Measurements from ENCODE around the gene SCAF8.

DNA sequence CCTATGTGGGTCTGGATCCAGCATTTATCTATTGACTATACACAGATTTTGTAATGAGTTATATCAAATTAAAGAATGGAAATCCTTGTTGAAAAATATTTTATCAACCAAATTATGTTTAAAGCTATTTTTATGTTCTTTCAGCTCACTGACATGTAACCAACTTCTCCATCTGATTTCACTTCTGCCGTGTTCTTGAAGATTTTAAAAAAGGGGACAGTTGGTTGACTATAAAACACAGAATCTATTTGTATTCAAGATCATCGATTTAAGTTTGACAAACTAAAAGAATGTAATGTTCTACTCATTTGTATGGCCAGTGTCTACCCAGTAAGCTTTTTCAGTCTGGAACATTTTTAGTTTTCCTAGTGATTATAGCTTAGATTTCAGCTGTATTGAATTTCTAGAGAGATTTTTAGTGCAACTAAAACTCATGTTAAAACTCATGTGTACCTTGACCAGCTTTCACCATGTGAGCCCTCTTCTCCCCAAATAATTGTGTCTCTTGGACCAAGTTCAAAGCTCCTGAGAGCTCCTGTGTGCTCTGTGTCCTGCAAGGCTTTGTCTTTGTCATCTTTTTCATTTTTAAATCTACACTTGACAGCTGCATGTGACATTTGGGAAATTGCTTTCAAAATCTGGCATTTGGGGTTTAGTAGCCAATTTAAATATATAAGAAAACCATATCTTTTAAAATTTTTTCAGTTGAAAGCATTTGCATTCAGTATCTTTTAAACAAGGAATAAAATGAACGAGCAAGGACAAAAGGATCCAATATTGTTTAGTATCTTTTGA, 143.5 kb downstream of the SCAF8 start:
- TF ChIP-seq POLR2A (IDR thresholded peaks at IDR 0.05; ENCODE audit: low read depth, low read length) (no peak), TAF1 (IDR thresholded peaks at IDR 0.05; ENCODE audit: low read depth, low read length) (no peak)
